Subcutaneous abdominal adipose tissue (tissue), 5 donors: ENCODE measurements around the gene CYSTM1.

Experiments used
- H3K27ac ChIP-seq: one replicate; pipeline ENCODE4 v1.7.0; 2013; ENCODE audit warnings: low read depth, mild to moderate bottlenecking, inconsistent platforms, low read length, moderate library complexity
- H3K27me3 ChIP-seq, 5 donors: one replicate each; pipeline ENCODE4 v1.7.0; 2013; ENCODE audit warnings: low read length in 5 of 5, inconsistent platforms in 1 of 5; ENCODE audit not compliant: control insufficient read depth in 5 of 5, insufficient read depth in 4 of 5
- H3K36me3 ChIP-seq, 5 donors: one replicate each; pipeline ENCODE4 v1.7.0; 2013; ENCODE audit warnings: low read length in 5 of 5; ENCODE audit not compliant: control insufficient read depth in 5 of 5, insufficient read depth in 5 of 5
- H3K4me1 ChIP-seq, 5 donors: one replicate each; pipeline ENCODE4 v1.7.0; 2013; ENCODE audit warnings: low read length in 5 of 5, mild to moderate bottlenecking in 3 of 5, moderate library complexity in 1 of 5; ENCODE audit not compliant: control insufficient read depth in 5 of 5, insufficient read depth in 5 of 5
- H3K4me3 ChIP-seq, 5 donors: one replicate each; pipeline ENCODE4 v1.7.0; 2013; ENCODE audit warnings: low read length in 5 of 5, low read depth in 1 of 5
- H3K9ac ChIP-seq, 5 donors: one replicate each; pipeline ENCODE4 v1.7.0; 2013; ENCODE audit warnings: low read length in 5 of 5, mild to moderate bottlenecking in 4 of 5, moderate library complexity in 3 of 5
- H3K9me3 ChIP-seq, 5 donors: one replicate each; pipeline ENCODE4 v1.7.0; 2013; ENCODE audit warnings: low read length in 5 of 5; ENCODE audit not compliant: control insufficient read depth in 5 of 5
- donor health status: healthy.
- donor health status: healthy.
- donor health status: healthy.
- donor health status: healthy.
- donor health status: healthy.

CYSTM1 gene

GRCh38 chr5:140136624-140137023 lies 38.4 kb upstream of the CYSTM1 start:
- H3K36me3 ChIP-seq: no peaks in the 10 kb centered on the region
- no peak overlapping the region for H3K27ac ChIP-seq
- no peaks in the 10 kb centered on the region for H3K27me3 ChIP-seq
- no peak overlapping the region for H3K9ac ChIP-seq
- no peak overlapping the region for H3K4me3 ChIP-seq
- H3K4me1 ChIP-seq: peaks cover 0 to 31% (median 20%) of the 10 kb centered on the region in 5 donors
- no peaks in the 10 kb centered on the region for H3K9me3 ChIP-seq

- Histone ChIP-seq H3K27me3 (no peaks in the 10 kb centered on the region), H3K9me3 (no peaks in the 10 kb centered on the region), H3K9ac (no peak overlapping the region), H3K4me3 (no peak overlapping the region), H3K4me1 (peaks cover 0 to 27% (median 22%) of the 10 kb centered on the region in 5 donors), H3K36me3 (no peaks in the 10 kb centered on the region), H3K27ac (no peak overlapping the region)
Observed at GRCh38 chr5:140140435-140140834, 34.6 kb upstream of the CYSTM1 start.

DNA sequence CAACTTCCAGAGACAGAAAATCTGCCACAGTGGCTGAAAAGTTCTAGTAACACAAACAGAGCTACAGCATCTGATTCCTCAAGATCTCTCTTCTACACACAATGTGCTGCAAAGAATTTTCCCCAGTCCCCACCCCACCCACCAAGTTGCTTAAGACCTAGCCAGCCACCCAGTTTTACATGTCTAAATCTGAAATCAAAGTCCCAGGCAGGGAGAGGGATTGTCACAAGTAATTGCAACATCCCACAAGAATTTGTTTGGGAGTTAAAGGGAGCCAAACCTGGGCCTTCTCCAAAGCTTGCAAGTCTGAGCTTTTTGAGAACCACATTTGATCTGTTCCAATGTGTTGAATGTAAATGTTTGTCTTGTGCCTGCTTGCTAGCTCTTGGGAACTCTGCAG lies 33.7 kb upstream of the CYSTM1 start:
- no peak overlapping the region for H3K27ac ChIP-seq
- H3K4me3 ChIP-seq: no peak overlapping the region
- peaks cover 2 to 35% (median 29%) of the 10 kb centered on the region in 5 donors for H3K4me1 ChIP-seq
- no peaks in the 10 kb centered on the region for H3K9me3 ChIP-seq
- H3K9ac ChIP-seq: no peak overlapping the region
- no peaks in the 10 kb centered on the region for H3K36me3 ChIP-seq
- H3K27me3 ChIP-seq: no peaks in the 10 kb centered on the region

GRCh38 chr5:140142246-140142645 lies 32.7 kb upstream of the CYSTM1 start:
- no peak overlapping the region for H3K4me3 ChIP-seq
- no peaks in the 10 kb centered on the region for H3K36me3 ChIP-seq
- H3K27me3 ChIP-seq: no peaks in the 10 kb centered on the region
- peaks cover 2 to 38% (median 33%) of the 10 kb centered on the region in 5 donors for H3K4me1 ChIP-seq
- no peak overlapping the region for H3K27ac ChIP-seq
- H3K9me3 ChIP-seq: no peaks in the 10 kb centered on the region
- no peak overlapping the region for H3K9ac ChIP-seq

- no peaks in the 10 kb centered on the region for H3K36me3 ChIP-seq
- H3K4me1 ChIP-seq: peaks cover 2 to 38% (median 33%) of the 10 kb centered on the region in 5 donors
- H3K27ac ChIP-seq: no peak overlapping the region
- no peak overlapping the region for H3K9ac ChIP-seq
- H3K9me3 ChIP-seq: no peaks in the 10 kb centered on the region
- no peaks in the 10 kb centered on the region for H3K27me3 ChIP-seq
- H3K4me3 ChIP-seq: no peak overlapping the region
Observed at GRCh38 chr5:140142856-140143255, 32.1 kb upstream of the CYSTM1 start.

DNA sequence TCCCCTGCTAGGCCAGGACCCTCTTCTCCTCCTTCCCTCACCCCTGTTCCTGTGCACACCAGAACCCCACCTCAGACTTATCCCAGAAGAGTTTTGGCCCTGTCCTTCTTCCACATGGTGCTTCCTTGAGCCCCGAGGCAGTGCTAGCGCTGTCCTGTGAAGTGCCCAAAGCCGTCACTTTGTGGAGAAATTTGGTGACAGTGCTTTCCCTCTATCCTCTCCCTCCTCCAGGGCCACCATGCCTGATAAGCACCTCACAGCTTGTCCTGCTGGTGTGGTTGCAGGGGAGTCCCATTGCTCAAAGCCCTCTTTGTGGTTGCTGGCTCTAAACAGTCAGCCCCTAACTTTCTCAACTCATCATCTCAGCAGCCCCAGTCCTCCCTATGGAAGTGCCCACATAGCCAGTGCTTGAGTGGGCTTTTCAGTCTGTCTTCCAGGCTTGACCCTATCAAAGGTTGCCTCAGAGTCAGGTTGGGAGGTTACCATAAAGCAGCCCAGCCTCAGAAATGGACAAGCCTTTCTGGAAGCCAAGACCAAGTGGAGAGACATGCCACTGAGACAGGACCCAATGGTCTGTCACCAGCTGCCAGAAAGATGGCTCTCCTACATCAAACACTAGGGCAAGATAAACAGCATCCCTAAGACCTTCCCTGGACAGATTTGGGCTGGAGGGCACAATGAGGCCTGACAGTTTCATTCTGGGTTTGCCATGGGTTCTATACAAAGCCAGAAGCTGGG lies 31.3 kb upstream of the CYSTM1 start:
- Histone ChIP-seq H3K9me3 (no peaks in the 10 kb centered on the region), H3K9ac (no peak overlapping the region), H3K36me3 (no peaks in the 10 kb centered on the region), H3K4me1 (peaks cover 2 to 38% (median 33%) of the 10 kb centered on the region in 5 donors), H3K27me3 (no peaks in the 10 kb centered on the region), H3K4me3 (no peak overlapping the region), H3K27ac (no peak overlapping the region)

- H3K4me3 ChIP-seq: peak overlapping the region in 3 of 5 donors; percentile 25 to 66 (median 44)
Observed at GRCh38 chr5:140145256-140145655, 29.7 kb upstream of the CYSTM1 start.

DNA sequence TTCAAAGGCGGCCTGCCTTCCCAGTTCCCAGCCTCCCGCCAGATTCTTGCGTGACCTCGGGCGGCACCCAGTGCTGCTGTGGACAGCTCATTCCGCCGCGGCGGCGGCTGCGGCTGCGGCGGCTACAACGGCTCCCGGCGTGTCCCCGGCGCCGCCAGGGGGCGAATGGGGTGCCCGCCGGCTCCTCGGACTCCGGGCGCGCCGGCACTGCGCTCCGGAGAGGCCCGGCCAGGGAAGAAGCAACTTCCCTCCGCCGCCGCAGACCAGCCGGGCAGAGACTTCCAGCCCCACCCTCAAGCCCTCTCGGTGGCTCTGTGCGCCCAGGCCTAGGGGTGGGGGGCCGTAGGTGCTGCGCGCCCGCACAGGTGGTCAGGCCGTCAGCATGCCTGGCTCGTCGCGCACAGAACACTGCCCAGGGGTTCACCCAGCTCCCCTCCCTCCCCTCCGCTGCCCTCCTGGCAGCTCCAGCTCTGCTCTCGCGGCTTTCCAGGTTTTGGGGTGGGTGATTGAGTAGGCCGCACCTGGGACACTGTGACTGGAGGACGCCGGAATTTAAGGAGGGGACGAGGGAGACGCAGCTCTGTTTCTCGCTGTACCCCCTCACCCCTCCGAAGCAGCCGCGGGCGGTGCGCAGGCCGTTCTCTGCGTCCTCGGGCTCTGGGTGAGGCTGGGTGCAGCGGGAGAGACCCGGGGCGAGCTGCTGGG lies 29.0 kb upstream of the CYSTM1 start:
- Histone ChIP-seq H3K27me3 (no peaks in the 10 kb centered on the region), H3K36me3 (no peaks in the 10 kb centered on the region), H3K9me3 (no peaks in the 10 kb centered on the region), H3K9ac (peak overlapping the region in 4 of 5 donors; percentile 8 to 70 (median 43)), H3K27ac (no peak overlapping the region), H3K4me1 (peaks cover 2 to 29% (median 24%) of the 10 kb centered on the region in 5 donors), H3K4me3 (peak overlapping the region in 4 of 5 donors; percentile 39 to 67 (median 55))

More at GRCh38 chr5:140145256-140145655, 29.7 kb upstream of the CYSTM1 start:
- Histone ChIP-seq H3K36me3 (no peaks in the 10 kb centered on the region), H3K27me3 (no peaks in the 10 kb centered on the region), H3K9me3 (no peaks in the 10 kb centered on the region), H3K27ac (no peak overlapping the region), H3K9ac (peak overlapping the region in 1 of 5 donors; percentile 8), H3K4me1 (peaks cover 2 to 36% (median 31%) of the 10 kb centered on the region in 5 donors)

GRCh38 chr5:140146523-140146842 lies 28.5 kb upstream of the CYSTM1 start:
- Histone ChIP-seq H3K27ac (no peak overlapping the region), H3K9me3 (no peaks in the 10 kb centered on the region), H3K9ac (no peak overlapping the region), H3K36me3 (no peaks in the 10 kb centered on the region), H3K4me1 (peaks cover 2 to 24% (median 19%) of the 10 kb centered on the region in 5 donors), H3K4me3 (peak overlapping the region in 1 of 5 donors; percentile 66), H3K27me3 (no peaks in the 10 kb centered on the region)

GRCh38 chr5:140147460-140147859 lies 27.5 kb upstream of the CYSTM1 start:
- Histone ChIP-seq H3K4me1 (peaks cover 2 to 19% (median 16%) of the 10 kb centered on the region in 5 donors), H3K27me3 (no peaks in the 10 kb centered on the region), H3K36me3 (no peaks in the 10 kb centered on the region), H3K9me3 (no peaks in the 10 kb centered on the region), H3K4me3 (no peak overlapping the region), H3K27ac (no peak overlapping the region), H3K9ac (no peak overlapping the region)
